ENCODE data around the gene THUMPD3.

THUMPD3 gene

GRCh38 chr3:9428411-9428810 lies 65.6 kb downstream of the THUMPD3 start:
- no peak for DNase-seq

- no peak for DNase-seq
Measured at GRCh38 chr3:9430733-9431132, 67.9 kb downstream of the THUMPD3 start.

- DNase-seq = no peak
Measured at GRCh38 chr3:9433627-9434521, 71.0 kb downstream of the THUMPD3 start.

GRCh38 chr3:9435316-9435715 lies 72.5 kb downstream of the THUMPD3 start:
- DNase-seq = no peak
